GM23338 (cell line): ENCODE data around the gene CTBP2. TPM values are rescaled to one million over a fixed set of nuclear protein-coding genes. Genes with fewer than 3 reads are reported as not detected.
A peak's percentile ranks its signal among the peaks of the same experiment; 100 is the strongest.

ENCODE experiments used
- ATAC-seq: fragments of 200-7000 bp; cut with Tn5 transposase; 3 replicates; pipeline ENCODE4 v1.9.1; 2020
- DNase-seq: peaks from one replicate; pipeline ENCODE4 v3.0.0-alpha.2; 2015; ENCODE audit warnings: low spot score
- H2AFZ ChIP-seq: fragments of 200-600 bp; sonication (generic); 2 replicates; pipeline ENCODE4 v1.8.0; 2016; ENCODE audit warnings: antibody characterized with exemption, mild to moderate bottlenecking, moderate library complexity
- H3F3A ChIP-seq: fragments of 200-600 bp; sonication (generic); replicated peaks from 2 replicates; pipeline ENCODE4 v1.8.0; 2017; ENCODE audit warnings: antibody characterized with exemption, mixed run types, low read depth
- H3K27ac ChIP-seq: fragments of 200-600 bp; sonication (generic); 2 replicates; pipeline ENCODE4 v1.6.1; 2016; ENCODE audit warnings: low read depth
- H3K27me3 ChIP-seq: fragments of 200-600 bp; sonication (generic); 2 replicates; pipeline ENCODE4 v1.8.0; 2016; ENCODE audit warnings: mild to moderate bottlenecking, mixed run types, moderate library complexity; ENCODE audit not compliant: insufficient read depth
- H3K36me3 ChIP-seq: fragments of 200-600 bp; sonication (generic); 2 replicates; pipeline ENCODE4 v1.8.0; 2016; ENCODE audit warnings: mild to moderate bottlenecking; ENCODE audit not compliant: insufficient read depth
- H3K4me1 ChIP-seq: fragments of 200-600 bp; sonication (generic); 2 replicates; pipeline ENCODE4 v1.8.0; 2016; ENCODE audit warnings: mild to moderate bottlenecking, moderate library complexity; ENCODE audit not compliant: insufficient read depth
- H3K4me2 ChIP-seq: fragments of 200-600 bp; sonication (generic); 2 replicates; pipeline ENCODE4 v1.7.1; 2017; ENCODE audit warnings: mixed run types
- H3K4me3 ChIP-seq: fragments of 200-600 bp; sonication (generic); 2 replicates; pipeline ENCODE4 v1.6.1; 2016; ENCODE audit warnings: mixed run types
- H3K79me2 ChIP-seq: fragments of 200-600 bp; sonication (generic); replicated peaks from 2 replicates; pipeline ENCODE4 v1.8.0; 2017; ENCODE audit warnings: mild to moderate bottlenecking; ENCODE audit not compliant: insufficient read depth
- H3K9me2 ChIP-seq: fragments of 200-600 bp; sonication (generic); 2 replicates; pipeline ENCODE4 v1.8.0; 2017; ENCODE audit not compliant: insufficient read depth
- H4K20me1 ChIP-seq: fragments of 200-600 bp; sonication (generic); replicated peaks from 2 replicates; pipeline ENCODE4 v1.8.0; 2017; ENCODE audit warnings: mild to moderate bottlenecking; ENCODE audit not compliant: insufficient read depth
- H3K27ac Mint-ChIP-seq: 2 replicates; pipeline ENCODE4 v1.8.0; 2020; ENCODE audit warnings: inconsistent platforms, mild to moderate bottlenecking, moderate library complexity, mixed read lengths
- H3K27me3 Mint-ChIP-seq: 3 replicates; pipeline ENCODE4 v1.8.0; 2022; ENCODE audit warnings: low read depth, mild to moderate bottlenecking, moderate library complexity, mixed read lengths, inconsistent platforms; ENCODE audit not compliant: insufficient read depth, poor library complexity
- H3K36me3 Mint-ChIP-seq: 3 replicates; pipeline ENCODE4 v1.8.0; 2021; ENCODE audit warnings: low read depth, mild to moderate bottlenecking, inconsistent platforms, moderate library complexity, mixed read lengths
- H3K4me1 Mint-ChIP-seq: 3 replicates; pipeline ENCODE4 v1.8.0; 2020; ENCODE audit warnings: mild to moderate bottlenecking, inconsistent platforms, mixed read lengths
- H3K4me3 Mint-ChIP-seq: 3 replicates; pipeline ENCODE4 v1.8.0; 2021; ENCODE audit warnings: moderate library complexity, mild to moderate bottlenecking, inconsistent platforms, mixed read lengths
- H3K9me3 Mint-ChIP-seq: 3 replicates; pipeline ENCODE4 v1.8.0; 2020; ENCODE audit warnings: moderate library complexity, mild to moderate bottlenecking, inconsistent platforms, mixed read lengths
- EZH2phosphoT487 ChIP-seq: fragments of 200-600 bp; sonication (generic); IDR thresholded peaks from one replicate; pipeline ENCODE4 v1.8.1; 2018; ENCODE audit warnings: antibody characterized with exemption; ENCODE audit not compliant: unreplicated experiment
- JUNB ChIP-seq: IDR thresholded peaks from one replicate; pipeline ENCODE4 v1.6.1; 2016; ENCODE audit warnings: antibody characterized with exemption; ENCODE audit not compliant: unreplicated experiment
- ZNF331 ChIP-seq: fragments of 250-450 bp; sonication (Bioruptor Pico); IDR thresholded peaks from 2 replicates; pipeline ENCODE4 v1.5.0; 2020; ENCODE audit warnings: low read depth, mild to moderate bottlenecking, moderate library complexity
- polyA plus RNA-seq: library from polyadenylated mRNA; unstranded; fragments of >200 nt; fragmentation: Nextera tagmentation; extraction: Ambion mirVana; gene quantifications from 2 replicates; pipeline ENCODE4 v1.2.1, GENCODE V29; 2016
- total RNA-seq: library from RNA; depleted of rRNA; stranded (reverse); fragments of >200 nt; shearing (Covaris generic); gene quantifications from 2 replicates; pipeline ENCODE4 v1.2.3, GENCODE V29; 2014
- TF ChIP-seq, protein P1 (sequence below): IDR thresholded peaks from 2 replicates; pipeline ENCODE4 v1.6.1; 2016; ENCODE audit warnings: antibody characterized with exemption
- TF ChIP-seq, protein P2 (sequence below): IDR thresholded peaks from one replicate; pipeline ENCODE4 v1.6.1; 2018; ENCODE audit warnings: antibody characterized with exemption; ENCODE audit not compliant: unreplicated experiment
- TF ChIP-seq, protein P3 (sequence below), 2 experiments: fragments of 200-600 bp in 1 of 2; sonication (generic) in 1 of 2; conservative IDR thresholded peaks; 2 replicates each; pipeline versions ENCODE4 v1.5.1 to v1.6.1; 2016 to 2017; ENCODE audit warnings: antibody characterized with exemption in 2 of 2, low read depth in 2 of 2, mild to moderate bottlenecking in 2 of 2, moderate library complexity in 1 of 2

The CTBP2 gene
- total and polyA plus RNA-seq, 2 experiments from 2014 or later: 133 to 265 TPM

DNA sequence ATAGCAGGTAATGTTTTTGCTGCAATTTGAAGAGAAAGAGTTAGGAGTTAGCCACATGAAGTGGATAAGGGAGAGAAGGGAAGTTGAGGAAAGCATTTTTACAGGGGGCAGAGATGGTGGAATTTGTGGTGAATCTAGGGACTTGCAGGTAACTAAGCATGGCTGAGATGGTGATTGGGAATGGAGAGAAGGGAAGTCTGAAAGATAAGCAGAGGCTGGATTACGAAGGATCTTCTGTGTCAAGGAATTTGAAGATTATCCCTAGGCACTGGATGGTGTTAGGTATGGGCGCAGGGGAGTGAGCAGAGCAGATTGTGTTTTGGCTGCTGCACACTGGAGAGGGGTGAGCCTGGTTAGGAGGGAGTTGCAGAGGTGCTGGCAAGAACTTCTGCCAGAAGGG is 193.1 kb downstream of the CTBP2 start:
- Histone ChIP-seq H2AFZ (no peak overlapping the region), H3K79me2 (peaks cover 89% of the 10 kb centered on the region), H4K20me1 (peaks cover 35% of the 10 kb centered on the region), H3K4me2 (no peak overlapping the region), H3K4me3 (no peak overlapping the region), H3K36me3 (no peaks in the 10 kb centered on the region; the same call in 1 of the 2 replicates), H3K4me1 (no peaks in the 10 kb centered on the region), H3F3A (no peaks in the 10 kb centered on the region), H3K27ac (no peak overlapping the region), H3K27me3 (no peaks in the 10 kb centered on the region), H3K9me2 (no peaks in the 10 kb centered on the region)
- Mint-ChIP-seq H3K9me3 (no peaks in the 10 kb centered on the region), H3K36me3 (peaks cover 19% of the 10 kb centered on the region), H3K27ac (no peak overlapping the region), H3K4me3 (no peak overlapping the region), H3K27me3 (peaks cover 2% of the 10 kb centered on the region), H3K4me1 (no peaks in the 10 kb centered on the region; the same call in 2 of the 3 replicates)
- no peak for DNase-seq
- ATAC-seq: no peak
- peak; percentile 41 for TF ChIP-seq JUNB
- no peak for TF ChIP-seq EZH2phosphoT487
- TF ChIP-seq, protein P1, sequence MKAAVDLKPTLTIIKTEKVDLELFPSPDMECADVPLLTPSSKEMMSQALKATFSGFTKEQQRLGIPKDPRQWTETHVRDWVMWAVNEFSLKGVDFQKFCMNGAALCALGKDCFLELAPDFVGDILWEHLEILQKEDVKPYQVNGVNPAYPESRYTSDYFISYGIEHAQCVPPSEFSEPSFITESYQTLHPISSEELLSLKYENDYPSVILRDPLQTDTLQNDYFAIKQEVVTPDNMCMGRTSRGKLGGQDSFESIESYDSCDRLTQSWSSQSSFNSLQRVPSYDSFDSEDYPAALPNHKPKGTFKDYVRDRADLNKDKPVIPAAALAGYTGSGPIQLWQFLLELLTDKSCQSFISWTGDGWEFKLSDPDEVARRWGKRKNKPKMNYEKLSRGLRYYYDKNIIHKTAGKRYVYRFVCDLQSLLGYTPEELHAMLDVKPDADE: no peak
- TF ChIP-seq, protein P2, sequence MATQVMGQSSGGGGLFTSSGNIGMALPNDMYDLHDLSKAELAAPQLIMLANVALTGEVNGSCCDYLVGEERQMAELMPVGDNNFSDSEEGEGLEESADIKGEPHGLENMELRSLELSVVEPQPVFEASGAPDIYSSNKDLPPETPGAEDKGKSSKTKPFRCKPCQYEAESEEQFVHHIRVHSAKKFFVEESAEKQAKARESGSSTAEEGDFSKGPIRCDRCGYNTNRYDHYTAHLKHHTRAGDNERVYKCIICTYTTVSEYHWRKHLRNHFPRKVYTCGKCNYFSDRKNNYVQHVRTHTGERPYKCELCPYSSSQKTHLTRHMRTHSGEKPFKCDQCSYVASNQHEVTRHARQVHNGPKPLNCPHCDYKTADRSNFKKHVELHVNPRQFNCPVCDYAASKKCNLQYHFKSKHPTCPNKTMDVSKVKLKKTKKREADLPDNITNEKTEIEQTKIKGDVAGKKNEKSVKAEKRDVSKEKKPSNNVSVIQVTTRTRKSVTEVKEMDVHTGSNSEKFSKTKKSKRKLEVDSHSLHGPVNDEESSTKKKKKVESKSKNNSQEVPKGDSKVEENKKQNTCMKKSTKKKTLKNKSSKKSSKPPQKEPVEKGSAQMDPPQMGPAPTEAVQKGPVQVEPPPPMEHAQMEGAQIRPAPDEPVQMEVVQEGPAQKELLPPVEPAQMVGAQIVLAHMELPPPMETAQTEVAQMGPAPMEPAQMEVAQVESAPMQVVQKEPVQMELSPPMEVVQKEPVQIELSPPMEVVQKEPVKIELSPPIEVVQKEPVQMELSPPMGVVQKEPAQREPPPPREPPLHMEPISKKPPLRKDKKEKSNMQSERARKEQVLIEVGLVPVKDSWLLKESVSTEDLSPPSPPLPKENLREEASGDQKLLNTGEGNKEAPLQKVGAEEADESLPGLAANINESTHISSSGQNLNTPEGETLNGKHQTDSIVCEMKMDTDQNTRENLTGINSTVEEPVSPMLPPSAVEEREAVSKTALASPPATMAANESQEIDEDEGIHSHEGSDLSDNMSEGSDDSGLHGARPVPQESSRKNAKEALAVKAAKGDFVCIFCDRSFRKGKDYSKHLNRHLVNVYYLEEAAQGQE: no peak

DNA sequence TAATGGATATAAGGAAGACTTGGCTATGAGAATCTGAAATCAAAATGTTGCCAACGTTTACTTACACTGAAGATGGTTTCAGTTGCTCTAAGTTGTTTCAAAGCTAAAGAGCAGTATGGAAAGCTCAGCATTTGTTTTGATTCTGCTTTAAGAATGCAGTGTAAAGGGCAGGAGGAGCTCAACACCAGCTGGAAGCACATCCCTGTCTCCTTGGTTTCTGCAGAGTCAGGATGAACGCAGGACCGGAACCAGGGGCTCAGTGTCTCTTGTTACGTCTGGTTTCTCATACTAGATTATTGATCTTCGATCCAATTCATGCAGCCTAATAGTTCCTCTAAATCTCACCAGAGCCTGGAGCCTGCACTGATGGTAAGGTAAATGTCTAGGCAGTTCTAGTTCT is 194.4 kb downstream of the CTBP2 start:
- no peak overlapping the region for H2AFZ ChIP-seq
- Mint-ChIP-seq H3K36me3 (peaks cover 19% of the 10 kb centered on the region), H3K27me3 (peaks cover 2% of the 10 kb centered on the region), H3K4me3 (no peak overlapping the region), H3K27ac (no peak overlapping the region), H3K4me1 (no peaks in the 10 kb centered on the region; the same call in 2 of the 3 replicates), H3K9me3 (no peaks in the 10 kb centered on the region)
- H3K4me1 ChIP-seq: no peaks in the 10 kb centered on the region
- H3K9me2 ChIP-seq: no peaks in the 10 kb centered on the region
- no peaks in the 10 kb centered on the region for H3F3A ChIP-seq
- ATAC-seq (no peak), DNase-seq (no peak)
- peaks cover 89% of the 10 kb centered on the region for H3K79me2 ChIP-seq
- no peak overlapping the region for H3K4me3 ChIP-seq
- no peak overlapping the region for H3K4me2 ChIP-seq
- H3K36me3 ChIP-seq: no peaks in the 10 kb centered on the region; the same call in 1 of the 2 replicates
- H4K20me1 ChIP-seq: peaks cover 38% of the 10 kb centered on the region
- H3K27me3 ChIP-seq: no peaks in the 10 kb centered on the region
- 0 out of 2 replicates have a peak overlapping the region, but pooled peaks have one; percentile 22 for H3K27ac ChIP-seq
- TF ChIP-seq, protein P2: no peak
- TF ChIP-seq, protein P3, sequence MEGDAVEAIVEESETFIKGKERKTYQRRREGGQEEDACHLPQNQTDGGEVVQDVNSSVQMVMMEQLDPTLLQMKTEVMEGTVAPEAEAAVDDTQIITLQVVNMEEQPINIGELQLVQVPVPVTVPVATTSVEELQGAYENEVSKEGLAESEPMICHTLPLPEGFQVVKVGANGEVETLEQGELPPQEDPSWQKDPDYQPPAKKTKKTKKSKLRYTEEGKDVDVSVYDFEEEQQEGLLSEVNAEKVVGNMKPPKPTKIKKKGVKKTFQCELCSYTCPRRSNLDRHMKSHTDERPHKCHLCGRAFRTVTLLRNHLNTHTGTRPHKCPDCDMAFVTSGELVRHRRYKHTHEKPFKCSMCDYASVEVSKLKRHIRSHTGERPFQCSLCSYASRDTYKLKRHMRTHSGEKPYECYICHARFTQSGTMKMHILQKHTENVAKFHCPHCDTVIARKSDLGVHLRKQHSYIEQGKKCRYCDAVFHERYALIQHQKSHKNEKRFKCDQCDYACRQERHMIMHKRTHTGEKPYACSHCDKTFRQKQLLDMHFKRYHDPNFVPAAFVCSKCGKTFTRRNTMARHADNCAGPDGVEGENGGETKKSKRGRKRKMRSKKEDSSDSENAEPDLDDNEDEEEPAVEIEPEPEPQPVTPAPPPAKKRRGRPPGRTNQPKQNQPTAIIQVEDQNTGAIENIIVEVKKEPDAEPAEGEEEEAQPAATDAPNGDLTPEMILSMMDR (conservative IDR thresholded peaks at IDR 0.05; ENCODE audit: low read depth in 2 of 2): no peak
- TF ChIP-seq, protein P1: no peak
- TF ChIP-seq ZNF331 (CRISPR knock-in tag) (no peak), JUNB (no peak)
